ENCODE data around the gene SMC4. TPM values are rescaled to one million over a fixed set of nuclear protein-coding genes. Genes with fewer than 3 reads are reported as not detected.

Gene SMC4
- total and polyA plus RNA-seq, 10 of the 15 experiments (the other 5 are each of a cell fraction or from before 2014, with no cell fraction given), result 75.6 to 288 (median 136) TPM

- intact Hi-C loops (cut with micrococcal nuclease; ENCODE audit: unreplicated experiment) (no loop called here), in situ Hi-C loops (cut with MboI) (no loop called here)
- RAD21 ChIA-PET (ENCODE audit: unreplicated experiment), result no interaction called here
- Histone ChIP-seq H3K9ac (ENCODE audit: control insufficient read depth, insufficient read depth, low read length) (no peak overlapping the region), H3K9me3 (replicated peaks; ENCODE audit: control insufficient read depth, insufficient read depth, low read length) (no peaks in the 10 kb centered on the region), H2AFZ (ENCODE audit: control insufficient read depth, low read depth, low read length) (no peak overlapping the region), H3K4me3 (no peak overlapping the region), H3K4me2 (ENCODE audit: control insufficient read depth, insufficient read depth) (no peak overlapping the region), H3K27me3 (replicated peaks in 1 of 2; ENCODE audit: control insufficient read depth in 2 of 2, insufficient read depth in 2 of 2, low read length in 1 of 2) (no peaks in the 10 kb centered on the region), H3K36me3 (ENCODE audit: control insufficient read depth in 2 of 2, insufficient read depth in 2 of 2, low read length in 1 of 2) (no peaks in the 10 kb centered on the region), H4K20me1 (ENCODE audit: control insufficient read depth, insufficient read depth) (no peaks in the 10 kb centered on the region), H3K4me1 (ENCODE audit: control insufficient read depth, insufficient read depth, low read length) (no peaks in the 10 kb centered on the region), H3K79me2 (ENCODE audit: control insufficient read depth, insufficient read depth, low read length) (no peaks in the 10 kb centered on the region), H3K27ac (ENCODE audit: control insufficient read depth, insufficient read depth) (no peak overlapping the region)
- DNase-seq (ENCODE audit: low read depth, low spot score) (no peak), ATAC-seq (no peak), FAIRE-seq (no peak)
- no TSS peak for BruUV-seq (replicated peaks)
- CTCF ChIA-PET, result interaction anchor here (1.2 to 1.4 kb wide), 2 partner anchors 9 to 316 kb away, joined by 3 read pairs; no protein-coding TSS in a partner anchor
- WGBS (ENCODE audit: insufficient coverage, insufficient replicate concordance, low lambda C conversion rate, missing lambda C conversion rate), result 79% methylated on average over 10 of the region's 10 CpGs
- SMC1A ChIA-PET (ENCODE audit: uncharacterized antibody, unreplicated experiment), result interaction anchor here (0.7 kb wide), 1 partner anchor 651 kb away, joined by 4 read pairs; no protein-coding TSS in a partner anchor
- POLR2A ChIA-PET, result no interaction called here
- TF ChIP-seq BACH1 (IDR thresholded peaks at IDR 0.05; ENCODE audit: borderline replicate concordance), result no peak
- TF ChIP-seq MYC (IDR thresholded peaks at IDR 0.05; ENCODE audit: insufficient read depth, insufficient read length, insufficient replicate concordance, low read length, severe bottlenecking), result no peak
- TF ChIP-seq POLR2AphosphoS2 (IDR thresholded peaks at IDR 0.05; ENCODE audit: low read depth, low read length), result no peak
- TF ChIP-seq, protein P1, sequence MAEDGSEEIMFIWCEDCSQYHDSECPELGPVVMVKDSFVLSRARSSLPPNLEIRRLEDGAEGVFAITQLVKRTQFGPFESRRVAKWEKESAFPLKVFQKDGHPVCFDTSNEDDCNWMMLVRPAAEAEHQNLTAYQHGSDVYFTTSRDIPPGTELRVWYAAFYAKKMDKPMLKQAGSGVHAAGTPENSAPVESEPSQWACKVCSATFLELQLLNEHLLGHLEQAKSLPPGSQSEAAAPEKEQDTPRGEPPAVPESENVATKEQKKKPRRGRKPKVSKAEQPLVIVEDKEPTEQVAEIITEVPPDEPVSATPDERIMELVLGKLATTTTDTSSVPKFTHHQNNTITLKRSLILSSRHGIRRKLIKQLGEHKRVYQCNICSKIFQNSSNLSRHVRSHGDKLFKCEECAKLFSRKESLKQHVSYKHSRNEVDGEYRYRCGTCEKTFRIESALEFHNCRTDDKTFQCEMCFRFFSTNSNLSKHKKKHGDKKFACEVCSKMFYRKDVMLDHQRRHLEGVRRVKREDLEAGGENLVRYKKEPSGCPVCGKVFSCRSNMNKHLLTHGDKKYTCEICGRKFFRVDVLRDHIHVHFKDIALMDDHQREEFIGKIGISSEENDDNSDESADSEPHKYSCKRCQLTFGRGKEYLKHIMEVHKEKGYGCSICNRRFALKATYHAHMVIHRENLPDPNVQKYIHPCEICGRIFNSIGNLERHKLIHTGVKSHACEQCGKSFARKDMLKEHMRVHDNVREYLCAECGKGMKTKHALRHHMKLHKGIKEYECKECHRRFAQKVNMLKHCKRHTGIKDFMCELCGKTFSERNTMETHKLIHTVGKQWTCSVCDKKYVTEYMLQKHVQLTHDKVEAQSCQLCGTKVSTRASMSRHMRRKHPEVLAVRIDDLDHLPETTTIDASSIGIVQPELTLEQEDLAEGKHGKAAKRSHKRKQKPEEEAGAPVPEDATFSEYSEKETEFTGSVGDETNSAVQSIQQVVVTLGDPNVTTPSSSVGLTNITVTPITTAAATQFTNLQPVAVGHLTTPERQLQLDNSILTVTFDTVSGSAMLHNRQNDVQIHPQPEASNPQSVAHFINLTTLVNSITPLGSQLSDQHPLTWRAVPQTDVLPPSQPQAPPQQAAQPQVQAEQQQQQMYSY (CRISPR knock-in tag; IDR thresholded peaks at IDR 0.05), result no peak
- TF ChIP-seq RB1 (IDR thresholded peaks at IDR 0.05; ENCODE audit: borderline replicate concordance), result no peak
- no peak for TF ChIP-seq TBL1XR1 (IDR thresholded peaks at IDR 0.05; ENCODE audit: low read depth, low read length)
- no peak for TF ChIP-seq TAF1 (IDR thresholded peaks at IDR 0.05; ENCODE audit: borderline replicate concordance, low read depth, low read length)
- no peak for TF ChIP-seq MXI1 (IDR thresholded peaks at IDR 0.05; ENCODE audit: low read depth, low read length)
- TF ChIP-seq SIX5 (IDR thresholded peaks at IDR 0.05; ENCODE audit: low read depth, low read length, severe bottlenecking), result no peak
- no peak for TF ChIP-seq MEF2B (IDR thresholded peaks at IDR 0.05; ENCODE audit: partially characterized antibody, poor library complexity, severe bottlenecking)
- TF ChIP-seq, protein P2, sequence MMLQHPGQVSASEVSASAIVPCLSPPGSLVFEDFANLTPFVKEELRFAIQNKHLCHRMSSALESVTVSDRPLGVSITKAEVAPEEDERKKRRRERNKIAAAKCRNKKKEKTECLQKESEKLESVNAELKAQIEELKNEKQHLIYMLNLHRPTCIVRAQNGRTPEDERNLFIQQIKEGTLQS (IDR thresholded peaks at IDR 0.05; ENCODE audit: borderline replicate concordance, extremely low read depth, low read depth, low read length), result no peak
- no peak for TF ChIP-seq ZBTB33 (IDR thresholded peaks at IDR 0.05)
- TF ChIP-seq KAT2A (conservative IDR thresholded peaks at IDR 0.05; ENCODE audit: control insufficient read depth, low read depth, low read length), result no peak
- TF ChIP-seq ZNF207 (IDR thresholded peaks at IDR 0.05; ENCODE audit: borderline replicate concordance), result no peak
- TF ChIP-seq SRF (IDR thresholded peaks at IDR 0.05; ENCODE audit: low read depth in 2 of 2, low read length in 2 of 2), result no peak
- TF ChIP-seq JUND (IDR thresholded peaks at IDR 0.05; ENCODE audit: low read depth, low read length), result no peak
These were observed 79.9 kb downstream of the SMC4 start for GRCh38 chr3:160479376-160479775.

Data from GM12878 (cell line).